SHP77 (cell line): ENCODE results near the gene CSKMT.
"Not testable (repeated sequence)": the region's sequence is repeated elsewhere in the genome, so short reads cannot be mapped to it uniquely, and the experiment has no call there.

Experiments used
- DNase-seq, 2 experiments: peaks; one replicate each; lab custom pipeline; 2025; lab: John Stamatoyannopoulos, UW

The CSKMT gene

GRCh38 chr11:62665075-62665598 lies at the start of gene CSKMT, which contains the start of gene C11orf98:
CSKMT (plus strand) TSS chr11:62665312; CDS start chr11:62665880, 568 bp downstream.
C11orf98 (minus strand) TSS chr11:62665210; CDS start chr11:62665169, 41 bp downstream.
- peak; percentile 86 to 89 for DNase-seq

- no peak for DNase-seq
Observed at GRCh38 chr11:62615521-62615920, 49.6 kb upstream of the CSKMT start.

- not testable (repeated sequence) for DNase-seq
Observed at GRCh38 chr11:62616957-62617356, 48.2 kb upstream of the CSKMT start.

GRCh38 chr11:62621027-62621566 lies 44.0 kb upstream of the CSKMT start:
- DNase-seq: no peak

- DNase-seq: peak; percentile 96 to 98
Observed at GRCh38 chr11:62621567-62622470, 43.3 kb upstream of the CSKMT start, which contains the start of gene B3GAT3. B3GAT3 (minus strand) TSS chr11:62621986; CDS start chr11:62621947, 39 bp downstream.

GRCh38 chr11:62622476-62623089 lies 42.5 kb upstream of the CSKMT start:
- no peak for DNase-seq

- DNase-seq: no peak
Observed at GRCh38 chr11:62627713-62628112, 37.4 kb upstream of the CSKMT start.

DNA sequence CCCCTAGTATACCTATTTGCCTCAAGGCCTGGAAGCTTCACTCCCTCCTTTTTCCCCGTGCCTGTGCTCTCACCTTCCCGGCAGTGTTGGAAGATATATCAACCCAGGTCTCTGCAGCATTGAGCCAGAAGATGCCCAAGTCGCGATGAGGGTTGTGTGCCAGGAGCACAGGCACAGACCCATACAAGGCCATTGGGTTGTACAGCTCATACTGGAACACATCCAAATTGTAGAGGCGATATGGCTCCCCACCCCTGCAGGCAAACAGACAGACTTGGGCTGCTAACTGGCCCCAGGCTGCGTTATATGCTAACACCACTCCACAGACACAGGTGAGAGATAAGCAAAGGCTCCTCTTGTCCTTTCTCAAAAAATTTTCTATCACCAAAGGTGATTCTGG lies 32.6 kb upstream of the CSKMT start:
- DNase-seq: no peak

DNA sequence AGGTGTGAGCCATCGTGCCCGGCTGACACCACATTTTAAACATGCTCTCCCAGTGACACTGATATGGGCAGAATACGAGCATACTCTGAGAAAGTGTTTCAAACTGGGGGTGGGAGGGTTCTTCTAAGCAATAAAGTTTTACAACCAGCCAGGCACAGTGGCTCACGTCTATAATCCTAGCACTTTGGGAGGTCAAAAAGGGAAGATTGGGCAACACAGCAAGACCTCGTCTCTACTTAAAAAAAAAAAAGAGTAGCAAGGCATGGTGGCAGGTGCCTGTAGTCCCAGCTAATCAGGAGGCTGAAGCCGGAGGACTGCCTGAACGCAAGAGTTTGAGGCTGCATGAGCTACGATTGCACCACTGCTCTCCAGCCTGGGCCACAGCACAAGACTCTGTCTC lies 20.9 kb upstream of the CSKMT start:
- no peak for DNase-seq

DNA sequence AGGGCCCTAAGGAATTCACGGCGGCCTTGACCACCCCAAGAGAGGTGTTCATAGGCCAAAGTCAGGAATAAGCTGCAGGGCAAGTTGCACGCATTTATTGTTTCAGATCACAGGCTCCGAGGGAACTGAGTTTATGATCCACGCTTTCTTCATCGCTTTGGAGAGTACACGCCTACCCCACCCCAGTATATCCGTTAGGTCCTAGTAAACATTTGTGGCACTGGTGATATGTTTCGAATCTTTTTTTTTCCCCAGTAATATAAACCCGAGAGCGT lies 19.5 kb upstream of the CSKMT start:
- no peak for DNase-seq

GRCh38 chr11:62645946-62646824 lies 18.9 kb upstream of the CSKMT start, which contains the start of gene GANAB:
GANAB (minus strand) TSS chr11:62646613; CDS start chr11:62646599, 14 bp downstream.
- peak; percentile 97 to 99 for DNase-seq

GRCh38 chr11:62646825-62647608 lies 18.1 kb upstream of the CSKMT start:
- no peak for DNase-seq

GRCh38 chr11:62647609-62648005 lies 17.5 kb upstream of the CSKMT start:
- no peak for DNase-seq

DNA sequence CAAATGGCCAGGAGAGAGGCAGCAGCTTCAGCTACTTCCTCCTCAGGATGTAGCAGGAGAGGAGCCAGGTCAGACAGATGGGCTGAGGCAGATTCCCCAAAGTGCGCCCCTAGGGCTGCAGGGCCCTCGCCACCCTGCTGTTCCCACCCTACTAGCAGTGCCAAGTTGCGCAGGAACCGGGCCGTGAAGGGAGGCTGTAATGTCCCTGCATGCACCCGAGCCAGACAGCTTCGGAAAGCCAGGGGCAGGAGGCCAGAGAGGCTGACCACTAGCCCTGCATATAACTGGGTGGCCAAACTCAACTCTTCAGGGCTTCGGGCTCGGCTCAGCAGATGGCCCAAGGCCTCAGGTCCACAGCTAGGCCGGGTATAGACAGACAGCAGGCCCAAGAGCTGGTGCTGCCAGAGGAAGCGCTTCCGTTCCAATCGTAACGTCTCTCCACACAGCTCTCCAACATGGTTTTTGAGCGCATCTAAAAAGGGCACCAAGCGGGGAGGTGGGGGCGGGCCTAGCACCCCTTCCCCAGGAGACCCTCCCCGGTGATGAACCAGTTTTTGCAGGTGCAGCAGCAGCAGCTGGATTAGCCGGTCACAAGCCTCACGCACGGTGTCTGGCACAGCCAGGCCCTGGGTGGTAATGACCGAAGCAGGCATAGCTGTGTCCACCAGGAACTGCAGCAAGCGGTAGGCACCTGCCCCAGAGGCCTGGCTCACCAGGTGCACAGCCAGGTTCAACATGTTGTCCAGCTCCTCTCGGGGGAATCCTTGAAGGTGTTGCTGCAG lies 16.7 kb upstream of the CSKMT start:
- DNase-seq: no peak

DNA sequence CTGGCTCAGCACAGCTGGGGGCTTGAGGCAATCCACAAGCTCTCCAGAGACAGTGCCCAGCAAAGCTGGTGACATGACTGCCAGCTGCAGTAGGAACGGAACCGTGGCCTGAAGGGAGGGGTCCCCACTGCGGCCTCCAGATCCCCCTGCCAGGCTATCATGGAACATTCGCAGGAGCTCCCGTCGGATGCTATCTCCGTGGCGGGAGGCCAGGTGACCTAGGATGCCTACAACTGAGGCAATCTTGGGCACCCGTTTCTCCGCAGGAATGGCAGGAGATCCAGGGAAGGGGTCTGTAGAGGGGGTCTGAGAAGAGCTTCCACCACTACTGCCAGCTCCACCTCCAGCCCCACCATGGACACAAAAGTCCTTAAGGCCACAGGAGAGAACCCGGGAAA lies 16.1 kb upstream of the CSKMT start:
- no peak for DNase-seq

- DNase-seq: no peak
Observed at GRCh38 chr11:62649486-62649885, 15.6 kb upstream of the CSKMT start.

- not testable (repeated sequence) for DNase-seq
Observed at GRCh38 chr11:62650283-62650682, 14.8 kb upstream of the CSKMT start.

DNA sequence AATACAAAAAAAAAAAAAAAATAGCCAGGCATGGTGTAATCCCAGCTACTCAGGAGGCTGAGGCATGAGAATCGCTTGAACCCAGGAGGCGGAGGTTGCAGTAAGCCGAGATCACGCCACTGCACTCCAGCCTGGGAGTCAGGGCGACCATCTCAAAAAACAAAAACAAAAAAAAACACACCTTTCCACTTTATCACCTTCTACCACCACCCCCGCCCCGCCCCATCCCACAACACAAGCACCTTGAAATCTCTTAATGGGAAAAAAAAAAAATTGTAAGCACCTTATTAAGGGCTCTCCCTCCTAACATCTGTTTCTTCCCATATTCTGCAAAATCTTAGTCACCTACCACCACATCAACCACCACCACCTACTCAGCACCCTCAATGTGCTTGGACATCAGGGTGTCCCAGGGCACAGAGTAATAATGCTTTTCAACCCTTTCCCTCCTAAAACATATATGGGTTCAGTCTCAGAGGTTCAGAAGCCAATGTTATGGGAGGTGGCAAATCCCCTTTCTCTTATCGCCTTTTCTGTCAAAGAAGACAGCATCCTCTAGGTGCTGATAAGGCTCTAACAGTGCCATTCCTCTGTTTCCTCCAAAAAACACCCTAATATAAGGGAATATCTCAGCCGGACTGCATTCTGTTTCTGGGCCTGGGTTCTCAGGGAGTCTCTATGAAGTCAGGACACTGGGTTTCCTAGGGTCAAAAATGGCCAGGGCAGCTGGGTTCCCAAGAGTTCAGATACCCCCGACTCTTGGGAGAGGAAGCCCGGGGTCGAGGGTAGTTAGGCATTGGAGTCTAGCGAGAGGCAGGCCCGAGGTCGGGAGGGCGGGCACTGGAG lies 12.7 kb upstream of the CSKMT start:
- no peak for DNase-seq

DNA sequence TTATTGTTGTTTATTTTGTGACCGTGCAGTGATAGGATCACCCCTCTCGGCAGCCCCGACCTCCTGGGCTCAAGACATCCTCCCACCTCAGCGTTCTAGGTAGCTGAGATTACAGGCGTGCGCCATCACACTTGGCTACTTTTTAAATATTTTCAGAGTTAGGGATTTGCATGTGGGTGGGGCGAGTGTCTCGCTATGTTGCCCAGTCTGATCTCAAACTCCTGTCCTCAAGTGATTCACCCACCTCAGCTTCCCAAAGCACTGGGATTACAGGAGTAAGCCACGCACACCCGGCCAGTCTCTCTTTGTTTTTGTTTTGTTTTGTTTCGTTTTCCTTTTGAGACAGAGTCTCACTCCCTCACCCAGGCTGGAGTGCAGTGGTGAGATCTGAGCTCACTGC lies 10.8 kb upstream of the CSKMT start:
- no peak for DNase-seq
